Cortex of kidney (tissue), 1 donor: ENCODE results near the gene ESD.

ENCODE experiments used
- DNase-seq: peaks from one replicate; lab custom pipeline; 2025; lab: John Stamatoyannopoulos, UW

The ESD gene

DNA sequence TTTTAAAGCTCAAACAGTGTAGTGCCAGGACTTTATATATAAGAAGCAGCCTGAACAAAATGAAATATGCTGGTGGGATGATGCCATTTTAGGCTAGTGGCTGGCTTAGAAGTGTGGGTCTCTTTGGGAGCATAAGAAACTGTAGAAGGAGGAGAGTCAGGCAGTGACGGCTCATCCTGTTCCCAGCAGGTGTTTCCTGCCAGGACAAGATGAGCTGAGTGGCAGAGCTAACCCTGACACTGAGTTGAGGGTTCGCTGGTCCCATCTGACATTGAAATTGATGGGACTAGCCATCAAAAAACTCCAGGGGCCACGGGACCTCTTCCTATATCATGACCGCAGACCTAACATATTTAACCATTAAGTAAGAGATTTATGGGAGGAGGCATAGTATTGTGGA lies 51.3 kb downstream of the ESD start:
- DNase-seq: no peak

DNA sequence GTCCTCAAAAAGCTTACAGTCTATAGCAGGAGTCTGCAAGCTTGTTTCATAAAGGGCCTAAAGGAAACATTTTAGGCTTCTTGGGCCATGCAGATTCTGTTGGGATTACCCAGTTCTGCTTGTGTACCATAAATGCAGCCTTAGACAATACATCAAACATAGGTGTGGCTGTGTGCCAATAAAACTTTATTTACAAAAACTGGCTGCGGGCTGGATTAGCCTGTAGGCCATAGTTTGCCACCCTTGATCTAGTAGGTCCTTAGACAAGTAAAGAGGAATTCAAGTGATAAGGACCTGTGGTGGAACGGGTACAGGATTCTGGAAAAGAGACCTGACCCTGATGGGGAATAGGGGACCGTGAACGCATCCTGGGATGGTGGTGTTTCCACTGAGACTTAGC lies 51.9 kb downstream of the ESD start:
- DNase-seq: no peak

GRCh38 chr13:46743191-46743590 lies 53.8 kb downstream of the ESD start:
- DNase-seq: no peak

DNA sequence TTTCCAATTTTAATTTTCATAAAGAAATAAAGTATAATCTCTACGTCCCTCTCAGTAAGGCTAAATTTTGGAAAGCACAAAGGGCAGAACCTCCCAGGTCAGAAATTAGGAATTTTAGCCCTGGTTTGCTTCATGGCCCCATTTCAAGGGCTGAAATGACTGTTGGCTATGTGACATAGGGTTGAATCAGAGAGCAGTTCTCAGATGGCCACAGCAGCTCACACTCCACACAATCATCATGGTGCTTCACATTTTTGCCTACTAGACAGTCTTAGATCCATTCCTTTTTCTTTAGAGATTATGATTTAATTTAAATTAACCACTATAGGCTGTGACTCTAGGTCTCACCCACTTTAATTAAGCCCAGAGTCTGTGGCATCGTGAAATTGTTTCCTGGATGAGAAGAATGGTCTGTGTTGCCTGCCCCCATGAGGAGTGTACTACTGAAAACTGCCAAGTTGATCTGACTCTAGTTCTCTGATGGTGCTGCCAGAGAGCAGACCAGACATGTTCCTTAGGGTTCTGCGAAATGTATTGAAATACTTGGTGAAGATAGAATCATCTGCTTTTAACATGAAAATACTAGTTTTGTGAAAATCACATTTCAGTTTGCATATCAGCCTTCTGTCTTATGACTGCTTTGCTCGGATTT lies 57.4 kb downstream of the ESD start:
- DNase-seq: no peak

GRCh38 chr13:46738766-46739165 lies 58.2 kb downstream of the ESD start:
- no peak for DNase-seq

GRCh38 chr13:46738055-46738454 lies 58.9 kb downstream of the ESD start:
- no peak for DNase-seq

DNA sequence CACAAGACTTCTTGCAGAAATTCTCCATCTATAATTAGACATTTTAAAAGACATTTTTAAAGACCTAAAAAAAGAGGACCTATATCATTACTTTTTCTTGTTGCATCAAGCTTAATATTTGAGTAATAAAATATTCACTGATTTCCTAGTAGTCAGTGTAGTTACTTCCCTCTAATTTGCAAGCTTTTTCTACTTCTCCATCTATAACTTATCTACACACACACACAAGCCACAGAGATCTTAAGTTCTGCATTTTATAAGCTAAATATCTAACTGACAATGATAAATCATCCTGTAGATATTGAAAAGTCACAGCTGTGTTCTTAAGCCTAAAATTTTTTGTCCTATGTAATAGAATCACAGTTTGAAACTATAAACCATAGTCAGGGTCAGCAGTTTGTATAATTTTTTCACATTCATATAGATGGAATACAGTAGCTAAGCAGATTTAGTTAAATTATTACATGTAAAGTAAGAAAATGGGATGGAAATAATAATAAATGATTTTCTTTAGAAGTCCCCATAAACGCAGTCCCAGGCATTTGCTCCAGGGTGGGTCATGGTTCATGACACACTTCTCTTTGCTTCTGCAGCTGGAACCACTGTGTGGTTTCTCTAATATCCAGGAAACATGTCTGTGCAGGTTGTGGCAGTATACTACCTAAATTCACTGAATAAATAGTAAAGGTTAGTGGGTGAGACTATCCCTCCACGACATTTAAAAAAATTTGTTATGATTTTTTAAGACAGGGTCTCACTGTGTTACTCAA lies 60.2 kb downstream of the ESD start:
- no peak for DNase-seq

DNA sequence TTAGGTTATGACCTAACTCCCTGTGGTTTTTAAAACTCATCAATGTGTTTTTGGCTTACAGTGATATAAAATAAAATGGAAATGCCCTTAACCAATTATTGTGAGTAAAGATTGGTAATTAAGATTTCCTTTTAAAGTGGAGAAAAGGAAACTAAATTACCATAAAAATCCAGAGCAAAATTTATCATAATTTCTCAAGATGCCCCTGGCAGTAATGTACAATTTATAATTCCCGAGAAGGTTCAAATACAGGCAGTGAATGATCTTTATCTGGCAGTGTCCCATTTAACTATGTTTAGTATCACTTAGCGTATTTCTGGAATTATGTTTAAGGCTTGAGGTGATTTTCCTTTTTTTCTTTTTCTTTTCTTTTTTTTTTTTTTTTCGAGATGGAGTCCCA lies 61.5 kb downstream of the ESD start:
- DNase-seq: no peak

GRCh38 chr13:46731535-46731934 lies 65.4 kb downstream of the ESD start:
- DNase-seq: no peak

DNA sequence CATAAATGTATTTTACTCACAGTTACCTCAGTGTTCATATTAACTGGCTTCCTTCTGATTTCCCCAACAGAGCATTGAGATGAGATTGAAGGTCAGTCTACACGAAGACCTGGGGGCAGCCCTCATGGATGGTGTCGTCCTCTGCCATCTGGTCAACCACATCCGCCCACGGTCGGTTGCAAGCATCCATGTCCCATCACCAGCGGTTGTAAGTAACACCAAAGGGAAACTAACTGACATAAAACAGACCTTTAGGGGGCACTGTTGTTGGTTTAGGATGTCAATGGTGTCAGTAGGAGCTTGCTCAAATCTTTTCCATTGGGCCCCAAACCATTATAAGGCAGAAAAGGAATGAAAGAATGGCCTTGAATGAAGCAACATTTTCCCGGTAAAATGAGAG lies 68.2 kb downstream of the ESD start:
- DNase-seq: no peak

GRCh38 chr13:46726347-46726746 lies 70.6 kb downstream of the ESD start:
- DNase-seq: no peak
